HepG2 (cell line): ENCODE measurements around the gene MYH9.

Experiments used
- AFF4 ChIP-seq: sonication (generic); formaldehyde crosslinking; IDR thresholded peaks from 2 replicates; pipeline ENCODE4 v1.4.0; 2020; ENCODE audit warnings: missing genetic modification reagents
- CTCF ChIP-seq: sonication (generic); formaldehyde crosslinking; IDR thresholded peaks from 2 replicates; pipeline ENCODE4 v1.5.0; 2020; ENCODE audit warnings: mild to moderate bottlenecking, missing genetic modification reagents, moderate library complexity
- FOXP1 ChIP-seq, 2 experiments: fragments of 450-650 bp in 1 of 2; IDR thresholded peaks; 2 replicates each; pipeline ENCODE4 v1.6.1; 2017 to 2018; ENCODE audit warnings: antibody characterized with exemption in 1 of 2
- IRX3 ChIP-seq: sonication (generic); formaldehyde crosslinking; IDR thresholded peaks from 2 replicates; pipeline ENCODE4 v1.8.1; 2023; ENCODE audit warnings: mild to moderate bottlenecking, low read depth, missing genetic modification reagents, borderline replicate concordance
- ZFP1 ChIP-seq: IDR thresholded peaks from 2 replicates; pipeline ENCODE4 v1.6.1; 2016
- ZNF12 ChIP-seq: sonication (generic); formaldehyde crosslinking; IDR thresholded peaks from 2 replicates; pipeline ENCODE4 v1.5.0; 2020; ENCODE audit warnings: missing genetic modification reagents
- ZNF501 ChIP-seq: sonication (generic); formaldehyde crosslinking; IDR thresholded peaks from 2 replicates; pipeline ENCODE4 v1.5.1; 2020; ENCODE audit warnings: mild to moderate bottlenecking, moderate library complexity, missing genetic modification reagents

DNA sequence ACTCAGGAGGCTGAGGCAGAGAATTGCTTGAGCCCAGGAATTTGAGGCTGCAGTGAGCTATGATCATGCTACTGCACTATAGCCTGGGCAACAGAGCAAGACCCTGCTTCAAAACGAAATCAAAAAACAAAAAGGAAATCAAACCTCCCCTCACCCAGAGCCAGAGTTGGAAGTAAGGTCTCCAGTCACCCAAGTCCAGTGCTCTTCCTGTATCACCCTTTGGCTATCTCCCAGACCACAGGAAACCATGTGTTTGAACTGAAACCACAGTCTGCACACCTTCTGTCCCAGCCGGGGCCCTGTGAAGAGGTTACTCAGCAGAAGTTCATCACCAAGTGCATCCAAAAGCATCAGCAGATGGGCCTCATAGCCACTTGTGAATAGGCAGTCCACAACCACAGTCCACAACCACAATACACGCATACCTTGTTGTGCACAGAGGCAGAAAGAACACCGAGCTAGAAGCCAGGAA is 4.6 kb downstream of the MYH9 start:
- TF ChIP-seq FOXP1 (IDR thresholded peaks at IDR 0.05) (no peak), FOXP1 (CRISPR knock-in tag; IDR thresholded peaks at IDR 0.05) (no peak), AFF4 (CRISPR knock-in tag) (no peak), ZFP1 (CRISPR knock-in tag) (no peak), CTCF (CRISPR knock-in tag) (no peak), IRX3 (CRISPR knock-in tag) (no peak), ZNF501 (CRISPR knock-in tag) (no peak), ZNF12 (no peak)
